Urothelium cell line (cell line): ENCODE measurements around the gene THPO.
A peak's percentile ranks its signal among the peaks of the same experiment; 100 is the strongest.

Experiments
- DNase-seq: peaks from one replicate; pipeline ENCODE4 v3.0.0; 2011; ENCODE audit warnings: low spot score, mixed read lengths
- FAIRE-seq: peaks from 2 replicates; lab custom pipeline; 2011; peaks lifted over from hg19 to GRCh38; lab: Jason Lieb, UNC

The THPO gene

GRCh38 chr3:184377882-184378445 lies at the start of gene THPO:
TSS of gene THPO (minus strand) at chr3:184378207. CDS start at chr3:184376259, 1,948 bp downstream.
- FAIRE-seq = peak; percentile 55
- no peak for DNase-seq

GRCh38 chr3:184426691-184427141 lies 48.7 kb upstream of the THPO start:
- DNase-seq = peak; percentile 48
- FAIRE-seq = peak; percentile 74

GRCh38 chr3:184423561-184423960 lies 45.6 kb upstream of the THPO start:
- FAIRE-seq (peak; percentile 50), DNase-seq (no peak)

- no peak for DNase-seq
Observed at GRCh38 chr3:184419171-184419570, 41.2 kb upstream of the THPO start.

GRCh38 chr3:184417619-184418327 lies 39.8 kb upstream of the THPO start:
- peak; percentile 79 for DNase-seq
- no peak for FAIRE-seq

More at GRCh38 chr3:184419171-184419570, 41.2 kb upstream of the THPO start:
- no peak for FAIRE-seq

GRCh38 chr3:184415203-184415490 lies 37.1 kb upstream of the THPO start:
- FAIRE-seq (no peak), DNase-seq (no peak)

- no peak for DNase-seq
- FAIRE-seq = peak; percentile 100
Observed at GRCh38 chr3:184414418-184415202, 36.6 kb upstream of the THPO start.

GRCh38 chr3:184409946-184410500 lies 32.0 kb upstream of the THPO start:
- no peak for FAIRE-seq
- DNase-seq = no peak

GRCh38 chr3:184409331-184409926 lies 31.4 kb upstream of the THPO start:
- DNase-seq (no peak), FAIRE-seq (no peak)

GRCh38 chr3:184405075-184406030 lies 27.3 kb upstream of the THPO start:
- DNase-seq = no peak
- FAIRE-seq = peak; percentile 20

- DNase-seq (peak; percentile 79), FAIRE-seq (no peak)
Observed at GRCh38 chr3:184399410-184399809, 21.4 kb upstream of the THPO start.

- DNase-seq = no peak
- no peak for FAIRE-seq
Observed at GRCh38 chr3:184395320-184395660, 17.3 kb upstream of the THPO start.

GRCh38 chr3:184391266-184391665 lies 13.3 kb upstream of the THPO start:
- FAIRE-seq = no peak

GRCh38 chr3:184389935-184390528 lies 12.0 kb upstream of the THPO start:
- FAIRE-seq = no peak
- DNase-seq = no peak

More at GRCh38 chr3:184391266-184391665, 13.3 kb upstream of the THPO start:
- no peak for DNase-seq

GRCh38 chr3:184389384-184389783 lies 11.4 kb upstream of the THPO start:
- FAIRE-seq (no peak), DNase-seq (no peak)

GRCh38 chr3:184388936-184389230 lies 10.9 kb upstream of the THPO start:
- FAIRE-seq (no peak), DNase-seq (no peak)

- FAIRE-seq (peak; percentile 68), DNase-seq (no peak)
Observed at GRCh38 chr3:184388164-184388935, 10.3 kb upstream of the THPO start.

- no peak for FAIRE-seq
Observed at GRCh38 chr3:184387174-184387714, 9.2 kb upstream of the THPO start.

More at GRCh38 chr3:184387174-184387714, 9.2 kb upstream of the THPO start:
- no peak for DNase-seq
